Adrenal gland (tissue), 5 donors: Measurements from ENCODE around the gene RNLS.

ENCODE experiments used
- POLR2A ChIP-seq, 2 donors: fragments of 450-650 bp; IDR thresholded peaks; one replicate each; pipeline ENCODE4 v1.6.1; 2017; ENCODE audit warnings: antibody characterized with exemption in 2 of 2, mild to moderate bottlenecking in 2 of 2, moderate library complexity in 1 of 2
- TF ChIP-seq, protein P1 (sequence below), 6 experiments: fragments of 450-650 bp in 4 of 6; fragments of 200-600 bp in 2 of 6; sonication (generic) in 1 of 6; IDR thresholded peaks; 1 replicate in 5 of 6; 2 replicates in 1 of 6; pipeline versions ENCODE4 v1.5.1 to v1.8.0; 2016 to 2021; ENCODE audit warnings: antibody characterized with exemption in 6 of 6, mild to moderate bottlenecking in 2 of 6, moderate library complexity in 1 of 6
- donor health status: DM: no; HTN: no; CAD: no.

DNA sequence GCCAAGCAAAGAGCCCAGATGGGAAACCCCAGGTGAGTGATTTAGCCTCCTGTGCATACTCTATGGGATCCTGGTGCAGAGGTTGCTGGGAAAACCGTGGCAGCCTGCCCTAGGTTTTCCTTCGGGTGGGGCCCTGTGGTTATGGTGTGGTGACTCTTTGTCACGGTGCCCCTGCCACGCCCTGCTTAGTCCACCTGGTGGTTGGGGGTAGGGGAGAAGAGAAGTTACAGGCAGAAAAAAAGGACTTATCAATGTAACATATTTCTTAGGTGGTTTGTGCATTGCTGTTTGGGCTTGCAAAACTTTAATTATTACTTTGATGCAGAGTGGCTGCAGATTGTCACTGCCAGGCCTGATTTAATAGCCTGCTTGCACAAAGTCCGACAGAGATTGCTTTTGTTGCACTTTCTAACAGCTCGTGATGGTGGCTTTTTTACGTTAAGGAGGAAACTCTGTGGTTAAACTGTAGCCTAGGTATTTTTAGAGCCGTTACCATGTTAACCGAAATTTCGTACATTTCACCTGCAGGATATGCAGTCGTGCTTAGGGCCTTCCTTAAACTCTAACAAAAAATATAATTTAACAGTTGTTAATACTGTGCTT lies 197.4 kb downstream of the RNLS start:
- TF ChIP-seq, protein P1, sequence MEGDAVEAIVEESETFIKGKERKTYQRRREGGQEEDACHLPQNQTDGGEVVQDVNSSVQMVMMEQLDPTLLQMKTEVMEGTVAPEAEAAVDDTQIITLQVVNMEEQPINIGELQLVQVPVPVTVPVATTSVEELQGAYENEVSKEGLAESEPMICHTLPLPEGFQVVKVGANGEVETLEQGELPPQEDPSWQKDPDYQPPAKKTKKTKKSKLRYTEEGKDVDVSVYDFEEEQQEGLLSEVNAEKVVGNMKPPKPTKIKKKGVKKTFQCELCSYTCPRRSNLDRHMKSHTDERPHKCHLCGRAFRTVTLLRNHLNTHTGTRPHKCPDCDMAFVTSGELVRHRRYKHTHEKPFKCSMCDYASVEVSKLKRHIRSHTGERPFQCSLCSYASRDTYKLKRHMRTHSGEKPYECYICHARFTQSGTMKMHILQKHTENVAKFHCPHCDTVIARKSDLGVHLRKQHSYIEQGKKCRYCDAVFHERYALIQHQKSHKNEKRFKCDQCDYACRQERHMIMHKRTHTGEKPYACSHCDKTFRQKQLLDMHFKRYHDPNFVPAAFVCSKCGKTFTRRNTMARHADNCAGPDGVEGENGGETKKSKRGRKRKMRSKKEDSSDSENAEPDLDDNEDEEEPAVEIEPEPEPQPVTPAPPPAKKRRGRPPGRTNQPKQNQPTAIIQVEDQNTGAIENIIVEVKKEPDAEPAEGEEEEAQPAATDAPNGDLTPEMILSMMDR (IDR thresholded peaks at IDR 0.05) = no peak
- TF ChIP-seq POLR2A (IDR thresholded peaks at IDR 0.05) = no peak
